Measurements from ENCODE around the gene IL1RAPL1. TPM values are rescaled to one million over a fixed set of nuclear protein-coding genes. Genes with fewer than 3 reads are reported as not detected.
A peak's percentile ranks its signal among the peaks of the same experiment; 100 is the strongest.

Gene IL1RAPL1
- total and polyA plus RNA-seq, 8 donors: 0.60 to 1.4 (median 0.95) TPM; not detected in 2

GRCh38 chrX:29746326-29746725 is 1159.1 kb downstream of the IL1RAPL1 start:
- H3K4me1 ChIP-seq: no peaks in the 10 kb centered on the region
- H3K27ac ChIP-seq: no peak overlapping the region
- DNase-seq: no peak
- no peaks in the 10 kb centered on the region for H3K36me3 ChIP-seq
- no peaks in the 10 kb centered on the region for H3K27me3 ChIP-seq
- no peak for TF ChIP-seq CTCF (IDR thresholded peaks at IDR 0.05)
- intact Hi-C loops (cut with DNase I): no loop called here
- no peaks in the 10 kb centered on the region for H3K9me3 ChIP-seq
- H3K4me3 ChIP-seq: no peak overlapping the region
- no peak for ATAC-seq

- Histone ChIP-seq H3K4me3 (no peak overlapping the region), H3K9me3 (no peaks in the 10 kb centered on the region), H3K36me3 (no peaks in the 10 kb centered on the region), H3K27me3 (no peaks in the 10 kb centered on the region), H3K27ac (no peak overlapping the region), H3K4me1 (no peaks in the 10 kb centered on the region)
- no peak for ATAC-seq
- DNase-seq: no peak
- intact Hi-C loops (cut with DNase I): no loop called here
- no peak for TF ChIP-seq CTCF (IDR thresholded peaks at IDR 0.05)
Measured at GRCh38 chrX:29762006-29762405, 1174.8 kb downstream of the IL1RAPL1 start.

GRCh38 chrX:29775890-29776289 is 1188.6 kb downstream of the IL1RAPL1 start:
- Histone ChIP-seq H3K4me3 (no peak overlapping the region), H3K27me3 (no peaks in the 10 kb centered on the region), H3K9me3 (no peaks in the 10 kb centered on the region), H3K4me1 (no peaks in the 10 kb centered on the region), H3K27ac (no peak overlapping the region), H3K36me3 (no peaks in the 10 kb centered on the region)
- no peak for ATAC-seq
- intact Hi-C loops (cut with DNase I): no loop called here
- no peak for DNase-seq
- TF ChIP-seq CTCF (IDR thresholded peaks at IDR 0.05): no peak

- Histone ChIP-seq H3K4me3 (no peak overlapping the region), H3K27me3 (peaks cover 0 to 4% of the 10 kb centered on the region in 2 donors), H3K4me1 (no peaks in the 10 kb centered on the region), H3K36me3 (no peaks in the 10 kb centered on the region), H3K9me3 (no peaks in the 10 kb centered on the region), H3K27ac (no peak overlapping the region)
- no peak for ATAC-seq
- no peak for TF ChIP-seq CTCF (IDR thresholded peaks at IDR 0.05)
- DNase-seq: peak in 2 of 4 donors; percentile 34 to 40
- intact Hi-C loops (cut with DNase I): no loop called here
Measured at GRCh38 chrX:29787656-29788055, 1200.4 kb downstream of the IL1RAPL1 start.

- ATAC-seq: no peak
- Histone ChIP-seq H3K9me3 (no peaks in the 10 kb centered on the region), H3K36me3 (no peaks in the 10 kb centered on the region), H3K4me1 (no peaks in the 10 kb centered on the region), H3K27ac (no peak overlapping the region), H3K4me3 (no peak overlapping the region), H3K27me3 (peaks cover 0 to 4% of the 10 kb centered on the region in 2 donors)
- TF ChIP-seq CTCF (IDR thresholded peaks at IDR 0.05): no peak
- intact Hi-C loops (cut with DNase I): no loop called here
- DNase-seq: no peak
Measured at GRCh38 chrX:29788991-29789699, 1201.9 kb downstream of the IL1RAPL1 start.
